Measurements from ENCODE around the gene TEC.

DNA sequence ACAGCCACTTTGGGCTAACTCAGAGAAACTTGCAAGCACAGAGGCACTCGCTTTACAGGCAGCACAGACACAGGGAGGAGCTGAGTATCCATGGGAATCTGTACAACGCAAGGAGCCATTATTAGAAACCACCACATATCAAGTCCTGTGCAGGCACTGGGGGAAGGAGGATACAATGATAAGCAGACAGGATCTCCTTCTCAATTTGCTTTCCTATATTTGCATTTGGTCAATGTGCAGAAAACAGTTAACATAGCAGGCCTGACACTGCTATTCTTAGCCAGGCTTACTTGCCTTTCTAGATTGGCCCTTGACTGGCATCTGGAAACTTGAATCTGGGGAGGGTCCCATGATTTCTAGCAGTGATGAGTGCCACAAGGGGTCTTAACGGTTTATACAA, 65.8 kb downstream of the TEC start:
- TF ChIP-seq SIRT6 (IDR thresholded peaks at IDR 0.05; ENCODE audit: low read depth, low read length) (no peak), ZNF408 (CRISPR knock-in tag; IDR thresholded peaks at IDR 0.05; ENCODE audit: low read depth) (no peak), SMARCB1 (IDR thresholded peaks at IDR 0.05; ENCODE audit: insufficient read length, low read depth) (peak; percentile 56), ZBTB8A (IDR thresholded peaks at IDR 0.05; ENCODE audit: partially characterized antibody) (no peak), POLR2G (IDR thresholded peaks at IDR 0.05; ENCODE audit: low read depth, low read length) (no peak), L3MBTL2 (IDR thresholded peaks at IDR 0.05) (no peak), CEBPB (tag; IDR thresholded peaks at IDR 0.05) (no peak), MTA3 (IDR thresholded peaks at IDR 0.05; ENCODE audit: borderline replicate concordance) (peak; percentile 76; the same call in 1 of the 2 replicates), TRIM28 (IDR thresholded peaks at IDR 0.05) (no peak), POLR2AphosphoS2 (IDR thresholded peaks at IDR 0.05; ENCODE audit: low read length) (no peak)
- TF ChIP-seq, protein P1, sequence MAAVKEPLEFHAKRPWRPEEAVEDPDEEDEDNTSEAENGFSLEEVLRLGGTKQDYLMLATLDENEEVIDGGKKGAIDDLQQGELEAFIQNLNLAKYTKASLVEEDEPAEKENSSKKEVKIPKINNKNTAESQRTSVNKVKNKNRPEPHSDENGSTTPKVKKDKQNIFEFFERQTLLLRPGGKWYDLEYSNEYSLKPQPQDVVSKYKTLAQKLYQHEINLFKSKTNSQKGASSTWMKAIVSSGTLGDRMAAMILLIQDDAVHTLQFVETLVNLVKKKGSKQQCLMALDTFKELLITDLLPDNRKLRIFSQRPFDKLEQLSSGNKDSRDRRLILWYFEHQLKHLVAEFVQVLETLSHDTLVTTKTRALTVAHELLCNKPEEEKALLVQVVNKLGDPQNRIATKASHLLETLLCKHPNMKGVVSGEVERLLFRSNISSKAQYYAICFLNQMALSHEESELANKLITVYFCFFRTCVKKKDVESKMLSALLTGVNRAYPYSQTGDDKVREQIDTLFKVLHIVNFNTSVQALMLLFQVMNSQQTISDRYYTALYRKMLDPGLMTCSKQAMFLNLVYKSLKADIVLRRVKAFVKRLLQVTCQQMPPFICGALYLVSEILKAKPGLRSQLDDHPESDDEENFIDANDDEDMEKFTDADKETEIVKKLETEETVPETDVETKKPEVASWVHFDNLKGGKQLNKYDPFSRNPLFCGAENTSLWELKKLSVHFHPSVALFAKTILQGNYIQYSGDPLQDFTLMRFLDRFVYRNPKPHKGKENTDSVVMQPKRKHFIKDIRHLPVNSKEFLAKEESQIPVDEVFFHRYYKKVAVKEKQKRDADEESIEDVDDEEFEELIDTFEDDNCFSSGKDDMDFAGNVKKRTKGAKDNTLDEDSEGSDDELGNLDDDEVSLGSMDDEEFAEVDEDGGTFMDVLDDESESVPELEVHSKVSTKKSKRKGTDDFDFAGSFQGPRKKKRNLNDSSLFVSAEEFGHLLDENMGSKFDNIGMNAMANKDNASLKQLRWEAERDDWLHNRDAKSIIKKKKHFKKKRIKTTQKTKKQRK (IDR thresholded peaks at IDR 0.05; ENCODE audit: borderline replicate concordance, low read depth, low read length) = no peak
- TF ChIP-seq, protein P2, sequence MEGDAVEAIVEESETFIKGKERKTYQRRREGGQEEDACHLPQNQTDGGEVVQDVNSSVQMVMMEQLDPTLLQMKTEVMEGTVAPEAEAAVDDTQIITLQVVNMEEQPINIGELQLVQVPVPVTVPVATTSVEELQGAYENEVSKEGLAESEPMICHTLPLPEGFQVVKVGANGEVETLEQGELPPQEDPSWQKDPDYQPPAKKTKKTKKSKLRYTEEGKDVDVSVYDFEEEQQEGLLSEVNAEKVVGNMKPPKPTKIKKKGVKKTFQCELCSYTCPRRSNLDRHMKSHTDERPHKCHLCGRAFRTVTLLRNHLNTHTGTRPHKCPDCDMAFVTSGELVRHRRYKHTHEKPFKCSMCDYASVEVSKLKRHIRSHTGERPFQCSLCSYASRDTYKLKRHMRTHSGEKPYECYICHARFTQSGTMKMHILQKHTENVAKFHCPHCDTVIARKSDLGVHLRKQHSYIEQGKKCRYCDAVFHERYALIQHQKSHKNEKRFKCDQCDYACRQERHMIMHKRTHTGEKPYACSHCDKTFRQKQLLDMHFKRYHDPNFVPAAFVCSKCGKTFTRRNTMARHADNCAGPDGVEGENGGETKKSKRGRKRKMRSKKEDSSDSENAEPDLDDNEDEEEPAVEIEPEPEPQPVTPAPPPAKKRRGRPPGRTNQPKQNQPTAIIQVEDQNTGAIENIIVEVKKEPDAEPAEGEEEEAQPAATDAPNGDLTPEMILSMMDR (IDR thresholded peaks at IDR 0.05 in 2 of 3, conservative IDR thresholded peaks at IDR 0.05 in 1 of 3; ENCODE audit: insufficient read depth in 2 of 3, low read depth in 1 of 3, low read length in 3 of 3) = peak in 2 of 3 experiments; percentile 10 to 36; a peak in 2 of 6 replicates

All from K562 (cell line).